Epithelial cell of esophagus (primary cell): ENCODE results near the gene NODAL.
A peak's percentile ranks its signal among the peaks of the same experiment; 100 is the strongest.

Experiments
- DNase-seq: peaks from one replicate; pipeline ENCODE4 v3.0.0; 2010; ENCODE audit warnings: low read depth
- H3K4me3 ChIP-seq: 2 replicates; pipeline ENCODE4 v1.5.1; 2011; ENCODE audit warnings: mild to moderate bottlenecking, low read length, control low read depth
- TF ChIP-seq, protein P1 (sequence below): IDR thresholded peaks from 2 replicates; pipeline ENCODE4 v1.5.1; 2011; ENCODE audit warnings: low read depth, mild to moderate bottlenecking, low read length, control low read depth, inconsistent platforms; ENCODE audit not compliant: insufficient read depth; ENCODE audit errors: missing control alignments

Gene NODAL

DNA sequence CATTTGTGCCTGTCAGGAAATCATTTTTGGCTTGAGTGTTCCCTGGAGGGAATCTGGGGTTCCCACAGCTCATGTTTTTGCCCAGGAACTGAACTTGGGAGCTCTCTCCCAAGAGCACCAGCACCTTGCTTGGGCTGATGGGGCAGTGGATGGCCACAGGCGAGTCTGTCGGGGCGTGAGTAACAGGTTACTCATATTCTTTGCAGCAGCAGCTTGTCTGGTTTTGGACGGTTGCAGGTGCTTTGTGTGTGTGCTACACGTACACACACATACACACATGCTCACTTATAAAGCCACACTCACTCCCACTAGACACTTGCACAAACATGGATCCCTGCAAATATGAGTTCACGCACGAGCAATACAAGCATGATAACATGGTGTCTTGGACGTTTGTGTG, 34.2 kb upstream of the NODAL start:
- TF ChIP-seq, protein P1, sequence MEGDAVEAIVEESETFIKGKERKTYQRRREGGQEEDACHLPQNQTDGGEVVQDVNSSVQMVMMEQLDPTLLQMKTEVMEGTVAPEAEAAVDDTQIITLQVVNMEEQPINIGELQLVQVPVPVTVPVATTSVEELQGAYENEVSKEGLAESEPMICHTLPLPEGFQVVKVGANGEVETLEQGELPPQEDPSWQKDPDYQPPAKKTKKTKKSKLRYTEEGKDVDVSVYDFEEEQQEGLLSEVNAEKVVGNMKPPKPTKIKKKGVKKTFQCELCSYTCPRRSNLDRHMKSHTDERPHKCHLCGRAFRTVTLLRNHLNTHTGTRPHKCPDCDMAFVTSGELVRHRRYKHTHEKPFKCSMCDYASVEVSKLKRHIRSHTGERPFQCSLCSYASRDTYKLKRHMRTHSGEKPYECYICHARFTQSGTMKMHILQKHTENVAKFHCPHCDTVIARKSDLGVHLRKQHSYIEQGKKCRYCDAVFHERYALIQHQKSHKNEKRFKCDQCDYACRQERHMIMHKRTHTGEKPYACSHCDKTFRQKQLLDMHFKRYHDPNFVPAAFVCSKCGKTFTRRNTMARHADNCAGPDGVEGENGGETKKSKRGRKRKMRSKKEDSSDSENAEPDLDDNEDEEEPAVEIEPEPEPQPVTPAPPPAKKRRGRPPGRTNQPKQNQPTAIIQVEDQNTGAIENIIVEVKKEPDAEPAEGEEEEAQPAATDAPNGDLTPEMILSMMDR, result no peak
- peak; percentile 95 for DNase-seq
- no peak overlapping the region for H3K4me3 ChIP-seq

DNA sequence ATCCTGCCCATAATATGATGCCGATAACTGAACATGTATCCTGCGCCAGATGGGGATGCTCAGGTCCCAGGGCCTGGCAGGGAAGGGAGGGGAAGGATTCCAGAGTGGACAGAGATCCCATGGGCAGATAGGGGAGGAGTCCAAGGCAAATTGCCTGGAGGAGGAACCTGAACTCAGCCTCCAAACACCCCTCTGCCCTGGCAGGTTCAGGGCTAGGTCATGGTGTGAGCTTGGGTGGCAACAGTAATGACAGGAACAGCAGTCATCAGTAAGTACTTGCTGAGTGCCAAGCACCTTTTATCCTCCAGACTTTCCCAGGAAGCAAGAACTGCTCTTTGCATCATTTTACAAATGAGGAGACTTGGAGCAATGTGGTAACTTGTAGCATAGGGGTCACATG, 33.3 kb upstream of the NODAL start:
- no peak for DNase-seq
- no peak overlapping the region for H3K4me3 ChIP-seq
- TF ChIP-seq, protein P1, result no peak

DNA sequence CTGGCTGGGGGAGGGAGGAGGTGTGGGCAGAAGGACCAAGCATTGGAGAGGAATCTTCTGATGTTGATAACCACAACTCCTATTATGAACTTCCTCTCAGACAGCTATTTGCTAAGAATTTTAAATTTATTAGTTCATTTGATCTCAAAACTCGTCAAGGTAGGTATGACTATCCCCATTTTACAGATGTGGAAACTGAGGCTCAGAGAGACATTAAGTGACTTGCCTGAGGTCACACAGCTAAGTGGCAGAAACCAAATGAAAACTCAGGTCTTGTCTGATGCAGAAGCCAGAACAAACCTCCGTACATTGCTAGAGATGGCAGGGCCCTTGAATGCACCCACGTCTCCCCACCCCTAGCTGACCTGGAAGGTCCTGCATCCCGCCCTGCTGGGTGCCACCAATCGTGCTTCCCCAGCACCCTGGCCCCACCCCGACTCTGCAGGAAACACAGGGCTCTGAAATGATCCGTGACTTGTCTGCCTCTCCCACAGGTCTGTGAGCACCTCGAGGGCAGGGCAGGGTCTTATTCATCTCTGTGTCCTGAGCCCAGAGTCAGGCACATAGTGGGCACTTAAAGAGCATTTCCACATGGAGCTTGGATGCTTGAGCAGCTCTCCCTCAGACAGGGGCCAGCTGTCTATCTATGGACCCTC, 31.4 kb upstream of the NODAL start:
- TF ChIP-seq, protein P1, result no peak
- no peak for DNase-seq
- no peak overlapping the region for H3K4me3 ChIP-seq

DNA sequence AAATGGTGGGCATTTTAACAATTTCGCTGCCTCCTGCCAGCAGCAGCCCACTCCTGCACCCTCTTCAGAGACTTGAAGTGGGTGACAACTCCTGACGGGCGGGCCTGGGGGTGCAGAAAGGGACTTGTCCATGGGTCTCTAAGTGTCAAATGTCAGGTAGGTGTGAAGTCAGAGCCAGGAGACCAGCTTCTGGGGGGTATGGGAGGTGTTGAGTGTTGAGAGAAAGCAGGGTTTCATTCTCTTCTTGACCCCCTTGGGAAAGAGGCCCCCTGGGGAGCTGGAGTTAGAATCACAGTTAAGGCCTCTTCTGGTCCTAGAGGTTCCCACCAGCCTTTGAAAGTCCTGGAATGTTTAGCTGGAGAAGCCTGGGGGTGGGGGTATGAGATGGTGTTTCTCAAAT, 25.5 kb upstream of the NODAL start:
- no peak overlapping the region for H3K4me3 ChIP-seq
- TF ChIP-seq, protein P1, result no peak
- DNase-seq, result no peak

DNA sequence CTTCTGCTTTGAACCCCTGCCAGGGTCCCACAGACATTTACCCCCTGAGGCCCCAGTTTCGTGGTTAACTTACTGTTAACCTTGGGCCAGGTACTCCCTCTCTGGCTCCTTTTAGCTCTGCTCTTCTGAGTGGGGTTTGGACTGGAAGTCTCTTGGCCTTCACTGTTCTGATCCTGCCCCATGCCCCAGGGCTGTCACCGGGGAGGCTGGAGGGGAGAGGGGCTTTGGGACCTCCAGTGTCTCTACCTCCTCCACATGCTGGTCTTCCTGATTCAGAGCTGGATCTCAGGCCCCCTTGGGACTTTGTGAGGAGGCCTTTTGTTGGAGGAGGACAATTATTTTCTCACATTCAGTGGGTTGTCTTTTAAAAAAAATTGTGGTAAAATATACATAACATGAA, 24.4 kb upstream of the NODAL start:
- TF ChIP-seq, protein P1, result no peak
- H3K4me3 ChIP-seq, result no peak overlapping the region
- no peak for DNase-seq

DNA sequence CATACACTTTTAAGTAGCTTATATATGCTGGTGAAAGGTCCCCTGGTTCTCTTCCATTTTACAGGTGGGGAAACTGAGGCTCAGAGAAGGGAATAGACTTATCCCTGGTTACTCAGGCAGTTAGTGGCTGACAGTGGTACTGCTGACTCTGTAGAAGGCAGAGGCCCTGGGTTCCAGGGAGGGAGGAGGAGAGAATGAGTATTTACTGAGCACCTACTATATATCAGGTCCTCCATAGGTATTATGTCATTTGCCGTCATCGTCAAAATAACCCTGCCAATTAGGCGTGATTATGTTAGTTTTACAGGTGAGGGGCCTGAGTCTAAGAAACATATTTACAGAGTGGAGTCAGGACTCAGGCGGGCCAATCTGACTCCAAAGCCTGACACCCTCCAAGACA, 23.8 kb upstream of the NODAL start:
- H3K4me3 ChIP-seq, result no peak overlapping the region
- TF ChIP-seq, protein P1, result no peak
- no peak for DNase-seq

DNA sequence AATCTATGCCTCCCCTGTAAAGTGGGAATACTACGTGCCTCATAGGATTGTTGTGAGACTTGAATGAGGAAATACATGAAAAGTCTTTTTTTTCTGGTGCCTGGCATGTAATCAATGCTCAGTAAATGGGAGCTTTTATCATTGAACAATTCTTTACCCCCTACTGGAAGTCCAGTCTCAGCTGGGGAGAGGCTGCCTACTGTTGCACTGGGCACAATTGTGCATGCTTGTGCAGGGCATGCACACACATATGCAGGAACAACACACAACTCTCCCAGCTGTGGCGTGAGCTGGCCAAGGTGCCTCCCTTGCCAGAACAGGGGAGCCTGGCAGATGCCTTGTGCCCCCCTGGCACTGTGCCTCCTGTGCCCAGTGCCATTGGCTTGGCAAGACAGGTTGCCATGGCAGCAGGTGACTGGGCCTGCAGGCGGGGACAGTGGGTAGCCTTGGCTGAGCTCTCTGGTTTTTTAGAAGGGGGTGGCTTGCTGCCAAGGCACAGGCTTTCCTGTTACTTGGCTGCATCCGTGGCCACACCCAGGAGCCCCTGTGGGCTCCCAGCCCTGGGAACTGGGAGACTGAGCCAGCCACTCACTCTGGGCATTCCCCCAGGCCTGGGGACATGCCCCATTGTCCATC, 21.0 kb upstream of the NODAL start:
- DNase-seq, result no peak
- TF ChIP-seq, protein P1, result no peak
- H3K4me3 ChIP-seq, result no peak overlapping the region
